Uterus (tissue), 4 donors: Measurements from ENCODE around the gene FNDC11. TPM values are rescaled to one million over a fixed set of nuclear protein-coding genes. Genes with fewer than 3 reads are reported as not detected.

Experiments
- DNase-seq, 2 donors: peaks; one replicate each; pipeline ENCODE4 v3.0.0-alpha.2; 2019 to 2020
- H3K27ac ChIP-seq, 2 donors: fragments of 200-600 bp; sonication (generic); 1 replicate in 1 of 2; 2 replicates in 1 of 2; pipeline ENCODE4 v1.5.1; 2016 to 2018
- H3K27me3 ChIP-seq, 2 donors: fragments of 200-600 bp; sonication (generic); one replicate each; pipeline ENCODE4 v1.5.1; 2018 to 2019; ENCODE audit warnings: control low read depth in 1 of 2
- H3K36me3 ChIP-seq, 2 donors: fragments of 200-600 bp; sonication (generic); one replicate each; pipeline ENCODE4 v1.5.1; 2019; ENCODE audit warnings: control low read depth in 1 of 2
- H3K4me1 ChIP-seq, 2 donors: fragments of 200-600 bp; sonication (generic); one replicate each; pipeline ENCODE4 v1.5.1; 2018 to 2019; ENCODE audit warnings: control low read depth in 1 of 2
- H3K4me3 ChIP-seq, 2 donors: fragments of 200-600 bp; sonication (generic); 1 replicate in 1 of 2; 2 replicates in 1 of 2; pipeline ENCODE4 v1.5.1; 2018 to 2019; ENCODE audit warnings: mild to moderate bottlenecking in 1 of 2
- H3K9me3 ChIP-seq, 2 donors: fragments of 200-600 bp; sonication (generic); one replicate each; pipeline ENCODE4 v1.5.1; 2019; ENCODE audit warnings: control low read depth in 1 of 2
- CTCF ChIP-seq, 4 experiments: fragments of 200-600 bp in 2 of 4; fragments of 450-650 bp in 2 of 4; sonication (generic) in 2 of 4; IDR thresholded peaks; one replicate each; pipeline ENCODE4 v1.5.1; 2016 to 2019; ENCODE audit warnings: antibody characterized with exemption in 4 of 4, mild to moderate bottlenecking in 2 of 4, moderate library complexity in 1 of 4
- POLR2A ChIP-seq, 2 donors: fragments of 450-650 bp; IDR thresholded peaks; one replicate each; pipeline ENCODE4 v1.6.1; 2016; ENCODE audit warnings: antibody characterized with exemption in 2 of 2, mild to moderate bottlenecking in 1 of 2, moderate library complexity in 1 of 2
- intact Hi-C: fragments of 100-400 bp; cut with DNase I; formaldehyde crosslinking; loops from one replicate; pipeline ENCODE4 v1.15.1; 2023; ENCODE audit warnings: low total_unique reads
- total RNA-seq, 4 donors: library from RNA; depleted of rRNA in 3 of 4; stranded (reverse); fragments of >200 nt in 3 of 4; gene quantifications; one replicate each; pipeline versions ENCODE4 v1.1.0 to v1.2.4, GENCODE V29; 2014 to 2023
- donor health status: DM: yes; HTN: yes; CAD: no.

The FNDC11 gene
- total RNA-seq, 4 donors from 2014 or later = 0.34 to 0.69 TPM; not detected in 2

- H3K27ac ChIP-seq = no peak overlapping the region
- H3K4me3 ChIP-seq = no peak overlapping the region
- no peak for DNase-seq
- H3K4me1 ChIP-seq = no peaks in the 10 kb centered on the region
- no peak for TF ChIP-seq CTCF (IDR thresholded peaks at IDR 0.05)
- TF ChIP-seq POLR2A (IDR thresholded peaks at IDR 0.05) = no peak
- intact Hi-C loops = no loop called here
- H3K27me3 ChIP-seq = no peaks in the 10 kb centered on the region
- H3K36me3 ChIP-seq = no peaks in the 10 kb centered on the region
- H3K9me3 ChIP-seq = no peaks in the 10 kb centered on the region
These were observed 12.6 kb downstream of the FNDC11 start for GRCh38 chr20:63566395-63567135.

GRCh38 chr20:63567136-63567385, 13.1 kb downstream of the FNDC11 start:
- intact Hi-C loops = no loop called here
- no peak for DNase-seq
- H3K27ac ChIP-seq = no peak overlapping the region
- H3K27me3 ChIP-seq = no peaks in the 10 kb centered on the region
- H3K4me3 ChIP-seq = no peak overlapping the region
- no peaks in the 10 kb centered on the region for H3K4me1 ChIP-seq
- no peaks in the 10 kb centered on the region for H3K9me3 ChIP-seq
- TF ChIP-seq POLR2A (IDR thresholded peaks at IDR 0.05) (no peak), CTCF (IDR thresholded peaks at IDR 0.05) (no peak)
- no peaks in the 10 kb centered on the region for H3K36me3 ChIP-seq

GRCh38 chr20:63567386-63568169, 13.6 kb downstream of the FNDC11 start:
- Histone ChIP-seq H3K4me3 (no peak overlapping the region), H3K9me3 (no peaks in the 10 kb centered on the region), H3K36me3 (no peaks in the 10 kb centered on the region), H3K4me1 (no peaks in the 10 kb centered on the region), H3K27ac (no peak overlapping the region), H3K27me3 (no peaks in the 10 kb centered on the region)
- TF ChIP-seq CTCF (IDR thresholded peaks at IDR 0.05) (no peak), POLR2A (IDR thresholded peaks at IDR 0.05) (no peak)
- intact Hi-C loops = no loop called here
- no peak for DNase-seq

DNA sequence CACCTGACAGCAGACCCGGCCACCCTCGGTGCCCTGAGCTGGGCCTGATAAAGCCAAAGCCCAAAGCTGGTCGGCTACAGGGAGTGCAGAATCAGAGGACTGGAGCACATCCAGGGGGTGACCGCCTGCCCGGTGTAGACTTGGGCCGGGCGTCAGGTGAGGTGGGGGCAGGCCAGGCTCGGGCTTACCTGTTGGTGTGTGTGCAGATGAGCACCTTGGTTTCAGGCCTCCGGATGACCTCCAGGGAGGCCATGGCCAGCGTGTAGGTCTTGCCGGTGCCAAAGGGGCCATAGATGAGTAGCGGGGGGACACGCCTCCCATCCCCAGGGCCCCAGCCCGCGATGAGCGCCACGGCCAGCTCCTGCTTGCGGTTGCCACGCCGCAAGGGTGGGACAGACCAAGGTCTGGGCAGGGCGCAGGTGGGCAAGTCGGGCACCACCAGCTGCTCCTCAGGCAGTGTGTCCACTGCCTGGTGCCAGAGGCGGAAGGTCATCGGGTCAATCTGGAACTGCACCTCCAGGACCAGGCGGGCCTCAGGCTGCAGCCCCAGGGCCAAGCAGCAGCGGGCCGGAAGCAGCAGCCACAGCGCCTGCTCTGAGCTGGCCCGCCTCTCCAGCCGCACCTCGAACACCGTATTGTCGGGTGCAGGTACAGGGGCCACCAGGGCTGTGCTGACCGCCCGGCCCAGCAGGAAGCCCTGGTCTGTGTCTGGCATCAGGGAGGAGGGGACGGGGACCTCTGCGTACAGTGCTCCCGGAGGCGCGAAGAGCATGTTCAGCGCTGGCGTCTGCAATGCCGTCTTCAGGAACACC, 14.4 kb downstream of the FNDC11 start:
- no peak for DNase-seq
- Histone ChIP-seq H3K4me1 (peaks cover 0 to 4% of the 10 kb centered on the region in 2 donors), H3K9me3 (no peaks in the 10 kb centered on the region), H3K27me3 (no peaks in the 10 kb centered on the region), H3K4me3 (no peak overlapping the region), H3K27ac (no peak overlapping the region), H3K36me3 (no peaks in the 10 kb centered on the region)
- TF ChIP-seq POLR2A (IDR thresholded peaks at IDR 0.05) (no peak), CTCF (IDR thresholded peaks at IDR 0.05) (no peak)
- intact Hi-C loops = no loop called here
